Measurements from ENCODE around the gene ZYG11B.
"Not testable (repeated sequence)": the region's sequence is repeated elsewhere in the genome, so short reads cannot be mapped to it uniquely, and the experiment has no call there.

The ZYG11B gene

GRCh38 chr1:52852854-52853253, 126.6 kb downstream of the ZYG11B start:
- no peak for TF ChIP-seq CTCF (IDR thresholded peaks at IDR 0.05; ENCODE audit: low read depth, low read length, missing control alignments)
- DNase-seq (ENCODE audit: extremely low read depth, low read depth): no peak
- no peak overlapping the region for H3K4me3 ChIP-seq (replicated peaks; ENCODE audit: low read depth, low read length)

GRCh38 chr1:52855584-52855983, 129.3 kb downstream of the ZYG11B start:
- no peak for DNase-seq (ENCODE audit: extremely low read depth, low read depth)
- TF ChIP-seq CTCF (IDR thresholded peaks at IDR 0.05; ENCODE audit: low read depth, low read length, missing control alignments): no peak
- H3K4me3 ChIP-seq (replicated peaks; ENCODE audit: low read depth, low read length): no peak overlapping the region

- no peak for DNase-seq (ENCODE audit: extremely low read depth, low read depth)
- TF ChIP-seq CTCF (IDR thresholded peaks at IDR 0.05; ENCODE audit: low read depth, low read length, missing control alignments): no peak
Observed at GRCh38 chr1:52856026-52856425, 129.8 kb downstream of the ZYG11B start.

GRCh38 chr1:52857443-52857842, 131.2 kb downstream of the ZYG11B start:
- H3K4me3 ChIP-seq (replicated peaks; ENCODE audit: low read depth, low read length): no peak overlapping the region
- no peak for DNase-seq (ENCODE audit: extremely low read depth, low read depth)
- TF ChIP-seq CTCF (IDR thresholded peaks at IDR 0.05; ENCODE audit: low read depth, low read length, missing control alignments): no peak

More at GRCh38 chr1:52856026-52856425, 129.8 kb downstream of the ZYG11B start:
- H3K4me3 ChIP-seq (replicated peaks; ENCODE audit: low read depth, low read length): no peak overlapping the region

- no peak for DNase-seq (ENCODE audit: extremely low read depth, low read depth)
- TF ChIP-seq CTCF (IDR thresholded peaks at IDR 0.05; ENCODE audit: low read depth, low read length, missing control alignments): no peak
- H3K4me3 ChIP-seq (replicated peaks; ENCODE audit: low read depth, low read length): no peak overlapping the region
Observed at GRCh38 chr1:52862666-52863458, 136.6 kb downstream of the ZYG11B start.

GRCh38 chr1:52867087-52867863, 141.0 kb downstream of the ZYG11B start:
- no peak overlapping the region for H3K4me3 ChIP-seq (replicated peaks; ENCODE audit: low read depth, low read length)
- TF ChIP-seq CTCF (IDR thresholded peaks at IDR 0.05; ENCODE audit: low read depth, low read length, missing control alignments): no peak
- no peak for DNase-seq (ENCODE audit: extremely low read depth, low read depth)

GRCh38 chr1:52869727-52870126, 143.5 kb downstream of the ZYG11B start:
- not testable (repeated sequence) for H3K4me3 ChIP-seq (replicated peaks; ENCODE audit: low read depth, low read length); DNase-seq (ENCODE audit: extremely low read depth, low read depth)
